GM23248 (cell line): ENCODE measurements around the gene ACO2. TPM values are rescaled to one million over a fixed set of nuclear protein-coding genes. Genes with fewer than 3 reads are reported as not detected.
A peak's percentile ranks its signal among the peaks of the same experiment; 100 is the strongest.

Experiments used
- DNase-seq: peaks from one replicate; pipeline ENCODE4 v3.0.0-alpha.2; 2015
- H2AFZ ChIP-seq: fragments of 200-600 bp; sonication (generic); 2 replicates; pipeline ENCODE4 v1.6.1; 2016; ENCODE audit warnings: antibody characterized with exemption
- H3F3A ChIP-seq: fragments of 200-600 bp; sonication (generic); 2 replicates; pipeline ENCODE4 v1.6.1; 2016; ENCODE audit warnings: mild to moderate bottlenecking, antibody characterized with exemption, mixed run types; ENCODE audit not compliant: insufficient read depth
- H3K27ac ChIP-seq: fragments of 200-600 bp; sonication (generic); 2 replicates; pipeline ENCODE4 v1.5.1; 2016; ENCODE audit warnings: mild to moderate bottlenecking
- H3K27me3 ChIP-seq: fragments of 200-600 bp; sonication (generic); replicated peaks from 2 replicates; pipeline ENCODE4 v1.6.1; 2016; ENCODE audit warnings: mild to moderate bottlenecking; ENCODE audit not compliant: insufficient read depth
- H3K36me3 ChIP-seq: fragments of 200-600 bp; sonication (generic); 2 replicates; pipeline ENCODE4 v1.6.1; 2016; ENCODE audit warnings: low read depth, mild to moderate bottlenecking
- H3K4me1 ChIP-seq: fragments of 200-600 bp; sonication (generic); 2 replicates; pipeline ENCODE4 v1.6.1; 2016; ENCODE audit warnings: mild to moderate bottlenecking; ENCODE audit not compliant: insufficient read depth
- H3K4me2 ChIP-seq: fragments of 200-600 bp; sonication (generic); one replicate; pipeline ENCODE4 v1.6.1; 2016; ENCODE audit warnings: mild to moderate bottlenecking; ENCODE audit not compliant: unreplicated experiment
- H3K4me3 ChIP-seq: fragments of 200-600 bp; sonication (generic); 2 replicates; pipeline ENCODE4 v1.5.1; 2016; ENCODE audit warnings: mild to moderate bottlenecking
- H3K79me2 ChIP-seq: fragments of 200-600 bp; sonication (generic); 2 replicates; pipeline ENCODE4 v1.6.1; 2016; ENCODE audit warnings: mild to moderate bottlenecking; ENCODE audit not compliant: insufficient read depth
- H3K9ac ChIP-seq: fragments of 200-600 bp; sonication (generic); 2 replicates; pipeline ENCODE4 v1.6.1; 2016; ENCODE audit warnings: mild to moderate bottlenecking
- H3K9me2 ChIP-seq: fragments of 200-600 bp; sonication (generic); 2 replicates; pipeline ENCODE4 v1.6.1; 2016; ENCODE audit warnings: mixed run types, mild to moderate bottlenecking, moderate library complexity; ENCODE audit not compliant: insufficient read depth
- H3K9me3 ChIP-seq: fragments of 200-600 bp; sonication (generic); one replicate; pipeline ENCODE4 v1.6.1; 2017; ENCODE audit warnings: low read depth
- H4K20me1 ChIP-seq: fragments of 200-600 bp; sonication (generic); 2 replicates; pipeline ENCODE4 v1.6.0; 2016; ENCODE audit not compliant: insufficient read depth
- EZH2 ChIP-seq: fragments of 200-600 bp; sonication (generic); IDR thresholded peaks from 2 replicates; pipeline ENCODE4 v1.6.1; 2018; ENCODE audit warnings: antibody characterized with exemption, mild to moderate bottlenecking; ENCODE audit not compliant: insufficient read depth, poor library complexity, severe bottlenecking
- EZH2phosphoT487 ChIP-seq: fragments of 200-600 bp; sonication (generic); IDR thresholded peaks from 2 replicates; pipeline ENCODE4 v1.6.1; 2018; ENCODE audit warnings: antibody characterized with exemption, moderate library complexity, mild to moderate bottlenecking, low read depth; ENCODE audit not compliant: insufficient read depth
- WGBS, 2 experiments: methylation state at CpG; one replicate each; pipeline ENCODE4 v1.1.6; 2015 to 2017; ENCODE audit warnings: low lambda C conversion rate in 2 of 2, low coverage in 1 of 2; ENCODE audit errors: missing lambda C conversion rate in 2 of 2; 5-methylcytosine and 5-hydroxymethylcytosine counted together
- in situ Hi-C: fragments of 300-500 bp; cut with MboI; formaldehyde crosslinking; loops from 2 replicates; pipeline ENCODE4 v1.15.0; 2020
- polyA plus RNA-seq: library from polyadenylated mRNA; unstranded; fragments of >200 nt; fragmentation: Nextera tagmentation; extraction: Ambion mirVana; gene quantifications from 2 replicates; pipeline ENCODE4 v1.2.1, GENCODE V29; 2016
- total RNA-seq: library from RNA; depleted of rRNA; stranded (reverse); fragments of >200 nt; shearing (Covaris generic); gene quantifications from 2 replicates; pipeline ENCODE4 v1.2.3, GENCODE V29; 2014

ACO2 gene
- total and polyA plus RNA-seq, 2 experiments from 2014 or later, result 41.5 to 68.7 TPM

- TF ChIP-seq EZH2 (no peak), EZH2phosphoT487 (no peak)
- Histone ChIP-seq H2AFZ (no peak overlapping the region), H4K20me1 (no peaks in the 10 kb centered on the region), H3K36me3 (peaks cover 7% of the 10 kb centered on the region; the same call in 1 of the 2 replicates), H3K27me3 (no peaks in the 10 kb centered on the region), H3K9me3 (no peaks in the 10 kb centered on the region), H3K9me2 (no peaks in the 10 kb centered on the region), H3K4me2 (no peak overlapping the region), H3K9ac (no peak overlapping the region), H3K4me1 (no peaks in the 10 kb centered on the region), H3K79me2 (no peaks in the 10 kb centered on the region), H3K4me3 (no peak overlapping the region), H3K27ac (no peak overlapping the region), H3F3A (peaks cover 24% of the 10 kb centered on the region)
- DNase-seq, result no peak
- in situ Hi-C loops, result no loop called here
- 87 to 88% methylated on average over 13 of the region's 13 CpGs for WGBS, 2 experiments
Observed at GRCh38 chr22:41525450-41526225, 56.7 kb downstream of the ACO2 start.

DNA sequence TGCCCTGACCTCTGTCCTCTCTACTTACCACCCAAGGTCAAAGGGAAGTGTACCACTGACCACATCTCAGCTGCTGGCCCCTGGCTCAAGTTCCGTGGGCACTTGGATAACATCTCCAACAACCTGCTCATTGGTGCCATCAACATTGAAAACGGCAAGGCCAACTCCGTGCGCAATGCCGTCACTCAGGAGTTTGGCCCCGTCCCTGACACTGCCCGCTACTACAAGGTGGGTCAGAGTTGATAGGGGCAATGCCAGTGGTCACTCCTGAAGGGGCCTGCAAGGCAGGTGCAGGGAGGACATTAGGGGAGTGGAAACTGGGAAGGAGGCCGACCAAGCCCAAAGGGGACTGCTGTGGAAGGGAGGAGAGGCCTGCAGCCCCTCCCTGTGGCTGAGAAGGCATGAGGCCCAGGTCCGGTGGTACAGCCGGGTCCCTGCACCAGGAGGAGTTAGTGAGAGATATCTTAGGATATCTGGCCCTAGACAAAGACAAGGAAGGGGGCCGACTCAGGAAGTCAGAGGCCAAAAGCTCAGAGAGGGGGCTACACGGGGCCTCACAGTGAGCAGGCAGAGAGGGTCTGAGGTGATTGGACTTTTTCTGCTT, 57.4 kb downstream of the ACO2 start:
- Histone ChIP-seq H2AFZ (no peak overlapping the region), H3K9me3 (no peaks in the 10 kb centered on the region), H3K9me2 (no peaks in the 10 kb centered on the region), H3F3A (peaks cover 24% of the 10 kb centered on the region), H3K27ac (no peak overlapping the region), H3K4me3 (no peak overlapping the region), H3K9ac (no peak overlapping the region), H3K4me2 (no peak overlapping the region), H3K4me1 (no peaks in the 10 kb centered on the region), H3K79me2 (0 out of 2 replicates have a peak, but pooled peaks cover 7% of the 10 kb centered on the region), H4K20me1 (no peaks in the 10 kb centered on the region), H3K27me3 (no peaks in the 10 kb centered on the region), H3K36me3 (peaks cover 7% of the 10 kb centered on the region; the same call in 1 of the 2 replicates)
- no peak for TF ChIP-seq EZH2
- no peak for TF ChIP-seq EZH2phosphoT487
- WGBS, 2 experiments, result 69 to 75% methylated on average over 10 to 12 of the region's 12 CpGs
- DNase-seq, result no peak
- in situ Hi-C loops, result no loop called here

GRCh38 chr22:41526830-41527799, 58.2 kb downstream of the ACO2 start:
- no peak overlapping the region for H3K27ac ChIP-seq
- in situ Hi-C loops, result no loop called here
- H3K36me3 ChIP-seq, result peaks cover 7% of the 10 kb centered on the region; the same call in 1 of the 2 replicates
- H3K9me3 ChIP-seq, result no peaks in the 10 kb centered on the region
- peak; percentile 60 for DNase-seq
- no peaks in the 10 kb centered on the region for H3K9me2 ChIP-seq
- H3F3A ChIP-seq, result peaks cover 24% of the 10 kb centered on the region
- no peak overlapping the region for H3K9ac ChIP-seq
- H3K4me2 ChIP-seq, result no peak overlapping the region
- H4K20me1 ChIP-seq, result no peaks in the 10 kb centered on the region
- no peak overlapping the region for H2AFZ ChIP-seq
- TF ChIP-seq EZH2, result no peak
- TF ChIP-seq EZH2phosphoT487, result no peak
- 70 to 76% methylated on average over 30 to 31 of the region's 32 CpGs for WGBS, 2 experiments
- H3K27me3 ChIP-seq, result no peaks in the 10 kb centered on the region
- H3K79me2 ChIP-seq, result peaks cover 14% of the 10 kb centered on the region; the same call in 1 of the 2 replicates
- H3K4me1 ChIP-seq, result no peaks in the 10 kb centered on the region
- no peak overlapping the region for H3K4me3 ChIP-seq

GRCh38 chr22:41528132-41528766, 59.3 kb downstream of the ACO2 start:
- no peaks in the 10 kb centered on the region for H3K9me3 ChIP-seq

More at GRCh38 chr22:41528132-41528766, 59.3 kb downstream of the ACO2 start:
- no peak overlapping the region for H3K9ac ChIP-seq
- no peaks in the 10 kb centered on the region for H3K27me3 ChIP-seq
- no peak overlapping the region for H3K4me3 ChIP-seq
- peaks cover 7% of the 10 kb centered on the region; the same call in 1 of the 2 replicates for H3K36me3 ChIP-seq
- in situ Hi-C loops, result no loop called here
- peaks cover 25% of the 10 kb centered on the region; the same call in 1 of the 2 replicates for H3K79me2 ChIP-seq
- no peak overlapping the region for H3K27ac ChIP-seq
- H4K20me1 ChIP-seq, result no peaks in the 10 kb centered on the region
- H3F3A ChIP-seq, result peaks cover 24% of the 10 kb centered on the region
- H3K4me2 ChIP-seq, result no peak overlapping the region
- TF ChIP-seq EZH2 (no peak), EZH2phosphoT487 (no peak)
- no peaks in the 10 kb centered on the region for H3K4me1 ChIP-seq
- H3K9me2 ChIP-seq, result no peaks in the 10 kb centered on the region
- H2AFZ ChIP-seq, result no peak overlapping the region
- WGBS, 2 experiments, result 84 to 87% methylated on average over 16 of the region's 16 CpGs
- DNase-seq, result no peak
